ENCODE results near the gene SWSAP1. TPM values are rescaled to one million over a fixed set of nuclear protein-coding genes. Genes with fewer than 3 reads are reported as not detected.
A peak's percentile ranks its signal among the peaks of the same experiment; 100 is the strongest.

Gene SWSAP1
- total and polyA plus RNA-seq, 9 of the 15 experiments (the other 6 are each of a cell fraction or from before 2014, with no cell fraction given), result 0.18 to 2.8 (median 1.7) TPM

GRCh38 chr19:11377237-11377636 is 2.8 kb downstream of the SWSAP1 start (continued):
- 0 out of 2 replicates have a peak, but pooled peaks have one; percentile 41 for TF ChIP-seq ZNF449 (CRISPR knock-in tag; IDR thresholded peaks at IDR 0.05)
- no peak for TF ChIP-seq TRIM24 (IDR thresholded peaks at IDR 0.05)
- peak; percentile 45; the same call in 1 of the 2 replicates for TF ChIP-seq ELF1 (tag; IDR thresholded peaks at IDR 0.05)
- TF ChIP-seq E2F3 (CRISPR knock-in tag; IDR thresholded peaks at IDR 0.05), result no peak
- TF ChIP-seq SNRNP70 (optimal IDR thresholded peaks at IDR 0.05; ENCODE audit: low read depth, low read length), result no peak
- no peak for TF ChIP-seq ZNF431 (CRISPR knock-in tag; IDR thresholded peaks at IDR 0.05)
- no peak for TF ChIP-seq ZSCAN29 (IDR thresholded peaks at IDR 0.05)
- no peak for TF ChIP-seq CUX1 (CRISPR knock-in tag; IDR thresholded peaks at IDR 0.05)
- TF ChIP-seq HIVEP1 (CRISPR knock-in tag; IDR thresholded peaks at IDR 0.05), result no peak
- TF ChIP-seq ATF4 (CRISPR knock-in tag; IDR thresholded peaks at IDR 0.05), result no peak
- TF ChIP-seq CREBBP (IDR thresholded peaks at IDR 0.05; ENCODE audit: low read depth, low read length), result no peak
- no peak for TF ChIP-seq ZNF780A (CRISPR knock-in tag; IDR thresholded peaks at IDR 0.05)
- TF ChIP-seq USF1 (CRISPR knock-in tag; IDR thresholded peaks at IDR 0.05), result peak; percentile 92
- peak; percentile 43 for TF ChIP-seq FOS (IDR thresholded peaks at IDR 0.05; ENCODE audit: extremely low read depth, insufficient read length)
- TF ChIP-seq POLR2B (IDR thresholded peaks at IDR 0.05; ENCODE audit: low read depth, partially characterized antibody), result no peak
- no peak for TF ChIP-seq NCOA2 (IDR thresholded peaks at IDR 0.05; ENCODE audit: partially characterized antibody in 2 of 2)
- TF ChIP-seq NFE2 (IDR thresholded peaks at IDR 0.05; ENCODE audit: low read depth), result no peak
- TF ChIP-seq ZNF395 (CRISPR knock-in tag; IDR thresholded peaks at IDR 0.05), result peak; percentile 55; the same call in 1 of the 2 replicates
- TF ChIP-seq CBX8 (IDR thresholded peaks at IDR 0.05; ENCODE audit: borderline replicate concordance, extremely low read depth, low read depth, low read length, poor library complexity, severe bottlenecking), result no peak
